ENCODE results near the gene NPSR1.

DNA sequence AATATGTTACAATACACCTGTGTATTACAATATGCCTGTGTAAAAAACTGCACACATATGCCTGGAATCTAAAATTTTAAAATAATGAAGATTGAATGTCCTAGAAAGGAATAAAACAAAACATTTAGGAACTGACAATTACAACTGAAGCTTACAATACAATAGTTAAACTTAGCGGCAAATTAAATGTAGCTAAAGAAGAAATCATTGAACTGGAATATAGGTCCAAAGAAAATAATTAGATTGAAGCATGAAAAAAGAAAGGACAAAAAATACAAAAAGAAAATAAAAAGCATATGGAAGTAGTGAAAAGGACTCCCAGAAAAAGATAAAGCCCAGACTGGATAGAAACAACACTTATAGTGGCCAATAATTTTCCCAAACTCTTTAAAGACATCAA, 38.4 kb downstream of the NPSR1 start:
- TF ChIP-seq TAF1 (IDR thresholded peaks at IDR 0.05; ENCODE audit: borderline replicate concordance, low read depth, low read length) (no peak), POLR2A (IDR thresholded peaks at IDR 0.05; ENCODE audit: low read depth, low read length) (no peak)
